Tibial nerve (tissue), 4 donors: ENCODE measurements around the gene AADAC. TPM values are rescaled to one million over a fixed set of nuclear protein-coding genes. Genes with fewer than 3 reads are reported as not detected.
"Not testable (repeated sequence)": the region's sequence is repeated elsewhere in the genome, so short reads cannot be mapped to it uniquely, and the experiment has no call there.

Experiments
- DNase-seq, 2 donors: peaks; one replicate each; pipeline ENCODE4 v3.0.0-alpha.2; 2019; ENCODE audit warnings: low spot score in 2 of 2
- H3K27ac ChIP-seq, 4 donors: fragments of 200-600 bp; sonication (generic) in 3 of 4; one replicate each; pipeline ENCODE4 v1.5.1; 2017 to 2019; ENCODE audit warnings: mild to moderate bottlenecking in 1 of 4
- H3K27me3 ChIP-seq, 2 donors: fragments of 200-600 bp; sonication (generic) in 1 of 2; one replicate each; pipeline versions ENCODE4 v1.5.1 to v1.6.0; 2017 to 2019
- H3K36me3 ChIP-seq, 3 donors: fragments of 200-600 bp; sonication (generic); one replicate each; pipeline ENCODE4 v1.5.1; 2018 to 2019
- H3K4me1 ChIP-seq, 4 donors: fragments of 200-600 bp; sonication (generic) in 3 of 4; one replicate each; pipeline ENCODE4 v1.5.1; 2017 to 2019
- H3K4me3 ChIP-seq, 4 donors: fragments of 200-600 bp; sonication (generic) in 3 of 4; one replicate each; pipeline ENCODE4 v1.5.1; 2017 to 2019; ENCODE audit warnings: mild to moderate bottlenecking in 1 of 4, moderate library complexity in 1 of 4
- H3K9me3 ChIP-seq, 4 donors: fragments of 200-600 bp; sonication (generic) in 3 of 4; one replicate each; pipeline ENCODE4 v1.5.1; 2017 to 2019
- EP300 ChIP-seq, 2 donors: sonication (generic); formaldehyde crosslinking; IDR thresholded peaks; one replicate each; pipeline ENCODE4 v1.6.1; 2017; ENCODE audit warnings: antibody characterized with exemption in 2 of 2, mild to moderate bottlenecking in 1 of 2
- POLR2A ChIP-seq, 2 donors: fragments of 450-650 bp; IDR thresholded peaks; one replicate each; pipeline ENCODE4 v1.6.1; 2017; ENCODE audit warnings: antibody characterized with exemption in 2 of 2, mild to moderate bottlenecking in 2 of 2, moderate library complexity in 2 of 2
- WGBS, 2 donors: methylation state at CpG; one replicate each; pipeline ENCODE4 v1.1.5; 2018; 5-methylcytosine and 5-hydroxymethylcytosine counted together
- total RNA-seq, 4 donors: library from RNA; depleted of rRNA; stranded (reverse); fragments of >200 nt; gene quantifications; one replicate each; pipeline ENCODE4 v1.1.0, GENCODE V29; 2016
- TF ChIP-seq, protein P1 (sequence below), 5 experiments: fragments of 200-600 bp in 3 of 5; fragments of 450-650 bp in 2 of 5; sonication (generic) in 3 of 5; IDR thresholded peaks; one replicate each; pipeline ENCODE4 v1.5.1; 2016 to 2019; ENCODE audit warnings: antibody characterized with exemption in 5 of 5, mild to moderate bottlenecking in 3 of 5, moderate library complexity in 2 of 5

AADAC gene
- total RNA-seq, 4 donors from 2014 or later: not detected

DNA sequence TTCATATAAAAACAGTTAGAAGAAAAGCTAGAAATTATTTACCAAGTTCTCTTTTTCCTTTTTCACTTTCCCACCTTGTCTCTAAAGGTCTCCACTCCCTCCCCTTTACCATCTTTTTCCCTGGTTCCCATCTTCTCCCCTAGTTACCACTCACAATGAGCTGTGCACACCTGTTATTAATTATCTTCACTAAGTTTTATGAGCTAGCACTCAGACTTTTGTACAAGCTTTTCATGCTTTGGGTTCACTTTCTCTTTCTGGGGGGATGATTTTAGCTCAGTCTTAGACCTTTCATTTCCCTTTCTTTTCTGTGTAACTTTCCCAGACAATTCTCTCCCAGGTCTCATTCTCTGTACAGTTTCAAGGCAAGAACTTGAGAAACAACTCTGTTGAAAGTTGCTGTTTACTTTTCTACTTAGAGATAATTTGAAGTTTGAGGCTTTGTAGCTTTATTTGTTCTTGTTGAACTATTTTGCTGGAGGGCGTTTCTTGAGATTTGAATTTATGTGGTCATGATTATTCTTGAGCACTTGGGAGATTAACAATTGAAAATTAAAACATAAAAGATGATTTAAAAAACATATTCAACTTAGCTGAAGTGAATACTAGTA lies 24.0 kb upstream of the AADAC start:
- no peaks in the 10 kb centered on the region for H3K4me1 ChIP-seq
- H3K27me3 ChIP-seq: no peaks in the 10 kb centered on the region
- H3K4me3 ChIP-seq: no peak overlapping the region
- no peak overlapping the region for H3K27ac ChIP-seq
- TF ChIP-seq, protein P1, sequence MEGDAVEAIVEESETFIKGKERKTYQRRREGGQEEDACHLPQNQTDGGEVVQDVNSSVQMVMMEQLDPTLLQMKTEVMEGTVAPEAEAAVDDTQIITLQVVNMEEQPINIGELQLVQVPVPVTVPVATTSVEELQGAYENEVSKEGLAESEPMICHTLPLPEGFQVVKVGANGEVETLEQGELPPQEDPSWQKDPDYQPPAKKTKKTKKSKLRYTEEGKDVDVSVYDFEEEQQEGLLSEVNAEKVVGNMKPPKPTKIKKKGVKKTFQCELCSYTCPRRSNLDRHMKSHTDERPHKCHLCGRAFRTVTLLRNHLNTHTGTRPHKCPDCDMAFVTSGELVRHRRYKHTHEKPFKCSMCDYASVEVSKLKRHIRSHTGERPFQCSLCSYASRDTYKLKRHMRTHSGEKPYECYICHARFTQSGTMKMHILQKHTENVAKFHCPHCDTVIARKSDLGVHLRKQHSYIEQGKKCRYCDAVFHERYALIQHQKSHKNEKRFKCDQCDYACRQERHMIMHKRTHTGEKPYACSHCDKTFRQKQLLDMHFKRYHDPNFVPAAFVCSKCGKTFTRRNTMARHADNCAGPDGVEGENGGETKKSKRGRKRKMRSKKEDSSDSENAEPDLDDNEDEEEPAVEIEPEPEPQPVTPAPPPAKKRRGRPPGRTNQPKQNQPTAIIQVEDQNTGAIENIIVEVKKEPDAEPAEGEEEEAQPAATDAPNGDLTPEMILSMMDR (IDR thresholded peaks at IDR 0.05): no peak
- TF ChIP-seq EP300 (IDR thresholded peaks at IDR 0.05): no peak
- DNase-seq: no peak
- H3K36me3 ChIP-seq: no peaks in the 10 kb centered on the region
- 73 to 75% methylated on average over 1 of the region's 1 CpG for WGBS, 2 donors
- H3K9me3 ChIP-seq: no peaks in the 10 kb centered on the region

DNA sequence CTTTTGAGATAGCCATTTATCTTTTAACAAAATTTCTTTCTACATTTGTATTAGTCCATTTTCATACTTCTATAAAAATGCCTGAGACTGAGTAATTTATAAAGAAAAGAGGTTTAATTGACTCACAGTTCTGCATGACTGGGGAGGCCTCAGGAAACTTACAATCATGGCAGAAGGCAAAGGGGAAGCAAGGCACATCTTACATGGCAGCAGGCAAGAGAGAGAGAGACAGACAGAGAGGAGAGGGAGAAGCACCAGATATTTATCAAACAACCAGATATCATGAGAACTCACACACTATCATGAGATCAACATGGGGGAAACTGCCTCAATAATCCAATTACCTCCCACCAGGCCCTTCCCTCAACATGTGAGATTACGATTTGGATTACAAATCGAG lies 23.2 kb upstream of the AADAC start:
- WGBS, 2 donors: 97 to 100% methylated on average over 2 of the region's 2 CpGs
- H3K4me3 ChIP-seq, H3K27me3 ChIP-seq, H3K36me3 ChIP-seq, H3K27ac ChIP-seq, H3K9me3 ChIP-seq, H3K4me1 ChIP-seq, DNase-seq: not testable (repeated sequence)

DNA sequence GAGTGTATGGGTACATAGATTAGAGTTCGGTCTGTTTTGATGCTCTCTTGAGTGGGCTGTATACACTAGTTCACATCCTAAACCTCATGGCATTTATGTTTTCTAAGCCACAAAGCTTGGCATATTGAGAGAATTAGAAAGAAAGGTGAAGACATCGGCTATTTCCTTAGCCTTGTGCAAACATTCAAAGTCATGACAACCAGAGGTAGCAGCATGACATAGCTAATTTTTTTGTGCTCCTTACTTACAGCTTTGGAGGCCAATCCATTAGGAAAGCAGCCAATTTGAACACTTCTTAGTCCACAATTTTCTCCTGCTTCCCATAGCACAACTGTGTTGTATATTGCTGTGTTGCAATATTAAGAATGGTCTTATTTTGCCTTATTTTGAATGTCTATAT lies 21.5 kb upstream of the AADAC start:
- TF ChIP-seq POLR2A (IDR thresholded peaks at IDR 0.05) (no peak), EP300 (IDR thresholded peaks at IDR 0.05) (no peak)
- TF ChIP-seq, protein P1 (IDR thresholded peaks at IDR 0.05): no peak
- H3K27me3 ChIP-seq: no peaks in the 10 kb centered on the region
- DNase-seq: no peak
- H3K9me3 ChIP-seq: no peaks in the 10 kb centered on the region
- WGBS, 2 donors: 91 to 94% methylated on average over 2 of the region's 2 CpGs
- no peak overlapping the region for H3K27ac ChIP-seq
- no peak overlapping the region for H3K4me3 ChIP-seq
- no peaks in the 10 kb centered on the region for H3K36me3 ChIP-seq
- H3K4me1 ChIP-seq: no peaks in the 10 kb centered on the region

DNA sequence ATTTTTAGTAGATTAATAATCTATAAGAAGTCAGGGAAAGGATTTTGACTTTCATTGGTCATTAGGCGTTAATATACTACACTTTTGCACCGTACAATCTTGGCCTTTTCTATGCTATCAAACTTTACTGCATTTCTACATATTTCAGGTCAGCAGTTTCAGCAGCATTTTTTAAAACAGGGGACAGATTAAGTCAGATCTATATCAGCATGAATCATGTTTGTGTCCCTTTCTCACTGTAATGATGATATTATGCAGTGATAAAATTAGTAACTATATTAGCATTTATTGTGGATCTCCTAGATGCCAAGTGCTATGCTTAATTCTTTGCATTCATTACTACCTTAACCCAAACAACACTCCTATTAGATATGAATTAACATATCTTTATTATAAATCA lies 20.3 kb upstream of the AADAC start:
- WGBS, 2 donors: 71% methylated on average over 2 of the region's 2 CpGs
- Histone ChIP-seq H3K4me1 (no peaks in the 10 kb centered on the region), H3K36me3 (no peaks in the 10 kb centered on the region), H3K27ac (no peak overlapping the region), H3K9me3 (no peaks in the 10 kb centered on the region), H3K27me3 (no peaks in the 10 kb centered on the region), H3K4me3 (no peak overlapping the region)
- no peak for DNase-seq
- TF ChIP-seq EP300 (IDR thresholded peaks at IDR 0.05) (no peak), POLR2A (IDR thresholded peaks at IDR 0.05) (no peak)
- TF ChIP-seq, protein P1 (IDR thresholded peaks at IDR 0.05): no peak

DNA sequence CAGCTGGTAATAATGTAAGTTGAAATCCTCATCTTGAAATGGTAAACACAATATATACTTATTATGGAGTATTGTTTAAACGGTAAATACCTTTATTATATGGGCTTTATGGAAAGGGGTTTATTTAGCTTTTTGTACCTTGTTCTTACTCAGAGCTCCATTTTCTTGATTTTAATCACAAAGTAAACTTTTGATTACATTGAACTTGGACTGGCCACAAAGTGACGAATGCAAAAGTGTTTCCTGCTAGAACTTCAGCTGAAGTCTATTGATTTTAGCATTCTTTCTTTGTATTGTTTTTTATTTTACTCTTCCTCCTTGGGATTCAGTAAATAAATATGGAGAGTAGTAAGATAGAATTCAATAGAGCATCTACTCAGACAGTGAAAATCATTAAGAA lies 19.8 kb upstream of the AADAC start:
- no peak overlapping the region for H3K4me3 ChIP-seq
- H3K27ac ChIP-seq: no peak overlapping the region
- no peaks in the 10 kb centered on the region for H3K4me1 ChIP-seq
- TF ChIP-seq POLR2A (IDR thresholded peaks at IDR 0.05): no peak
- TF ChIP-seq, protein P1 (IDR thresholded peaks at IDR 0.05): no peak
- no peak for TF ChIP-seq EP300 (IDR thresholded peaks at IDR 0.05)
- H3K9me3 ChIP-seq: no peaks in the 10 kb centered on the region
- 85 to 88% methylated on average over 2 of the region's 2 CpGs for WGBS, 2 donors
- no peaks in the 10 kb centered on the region for H3K36me3 ChIP-seq
- no peaks in the 10 kb centered on the region for H3K27me3 ChIP-seq
- no peak for DNase-seq

DNA sequence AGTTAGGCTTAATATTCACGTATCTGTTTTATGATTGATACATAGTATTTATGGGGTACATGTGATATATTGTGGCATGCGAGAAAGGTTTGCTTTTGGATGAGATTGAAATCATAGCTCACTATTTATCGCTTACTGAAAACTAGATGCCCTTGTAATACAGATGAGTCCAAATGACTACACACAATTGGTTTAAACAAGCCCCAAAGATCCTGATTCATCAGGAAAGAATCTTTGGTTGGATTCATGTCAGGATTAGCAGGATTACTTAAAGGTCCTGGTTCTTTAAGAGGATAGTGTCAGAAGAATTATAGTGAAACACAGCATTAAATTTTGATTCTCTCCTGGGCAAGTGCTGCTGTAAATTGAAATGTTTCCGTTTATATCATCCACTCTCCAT lies 18.6 kb upstream of the AADAC start:
- WGBS, 2 donors: 82 to 87% methylated on average over 4 of the region's 4 CpGs
- H3K36me3 ChIP-seq: no peaks in the 10 kb centered on the region
- no peak overlapping the region for H3K27ac ChIP-seq
- H3K27me3 ChIP-seq: no peaks in the 10 kb centered on the region
- H3K9me3 ChIP-seq: no peaks in the 10 kb centered on the region
- DNase-seq: no peak
- H3K4me3 ChIP-seq: no peak overlapping the region
- peaks cover 0 to under 1% (median 0%) of the 10 kb centered on the region in 4 donors for H3K4me1 ChIP-seq
- TF ChIP-seq, protein P1 (IDR thresholded peaks at IDR 0.05): no peak
- TF ChIP-seq POLR2A (IDR thresholded peaks at IDR 0.05) (no peak), EP300 (IDR thresholded peaks at IDR 0.05) (no peak)
